ENCODE results near the gene KCNK15. TPM values are rescaled to one million over a fixed set of nuclear protein-coding genes. Genes with fewer than 3 reads are reported as not detected.

The KCNK15 gene
- total and polyA plus RNA-seq, 2 donors (not counting 1 experiment from before 2014, with no cell fraction given) = 0.17 TPM; not detected in 1

- no peak for TF ChIP-seq CTCF (IDR thresholded peaks at IDR 0.05)
- Histone ChIP-seq H3K4me1 (ENCODE audit: control insufficient read depth in 2 of 2, insufficient read depth in 2 of 2, low read length in 2 of 2) (peaks cover 5 to 9% of the 10 kb centered on the region in 2 donors), H2AFZ (ENCODE audit: insufficient read depth, low read depth, low read length, poor library complexity, severe bottlenecking) (peak overlapping the region; percentile 32), H3K79me2 (ENCODE audit: control insufficient read depth, insufficient read depth, low read length) (no peaks in the 10 kb centered on the region), H3K4me3 (ENCODE audit: control extremely low read depth in 1 of 5, extremely low read depth in 1 of 5, insufficient read depth in 1 of 5, low read depth in 2 of 5, low read length in 4 of 5) (no peak overlapping the region), H3K4me2 (replicated peaks; ENCODE audit: low read depth, low read length, poor library complexity, severe bottlenecking) (no peak overlapping the region), H3K27ac (ENCODE audit: low read length in 2 of 2) (no peak overlapping the region), H3K9ac (ENCODE audit: low read length) (no peak overlapping the region), H3K9me3 (ENCODE audit: control extremely low read depth in 1 of 3, control insufficient read depth in 2 of 3, insufficient read depth in 1 of 3, low read length in 2 of 3) (peaks cover 0 to 5% (median 0%) of the 10 kb centered on the region in 3 donors), H3K27me3 (replicated peaks in 1 of 4; ENCODE audit: control extremely low read depth in 1 of 4, control insufficient read depth in 3 of 4, insufficient read depth in 4 of 4, low read length in 3 of 4) (peaks cover 0 to 3% (median 0%) of the 10 kb centered on the region in 4 experiments), H4K20me1 (ENCODE audit: control insufficient read depth, insufficient read depth, low read length, poor library complexity, severe bottlenecking) (no peaks in the 10 kb centered on the region), H3K36me3 (replicated peaks in 1 of 2; ENCODE audit: control extremely low read depth in 1 of 2, control insufficient read depth in 1 of 2, extremely low read depth in 1 of 2, insufficient read depth in 2 of 2, low read length in 1 of 2) (no peaks in the 10 kb centered on the region)
- no peak for ATAC-seq (ENCODE audit: low read depth)
- no CpG with 5 or more reads among the region's 5 CpGs for WGBS (ENCODE audit: insufficient coverage)
- no peak for DNase-seq
- Mint-ChIP-seq H3K4me1 (peaks cover 15% of the 10 kb centered on the region), H3K4me3 (no peak overlapping the region), H3K27ac (no peak overlapping the region), H3K9me3 (ENCODE audit: insufficient read depth) (no peaks in the 10 kb centered on the region), H3K27me3 (peaks cover 18% of the 10 kb centered on the region)
- CTCF ChIA-PET = no interaction called here
- intact Hi-C loops (cut with micrococcal nuclease) = no loop called here
- POLR2A ChIA-PET = no interaction called here
Observed at GRCh38 chr20:44769481-44769863, 23.8 kb downstream of the KCNK15 start.

GRCh38 chr20:44770484-44771171 lies 25.0 kb downstream of the KCNK15 start:
- Histone ChIP-seq H3K27ac (ENCODE audit: low read length in 2 of 2) (no peak overlapping the region), H3K36me3 (replicated peaks in 1 of 2; ENCODE audit: control extremely low read depth in 1 of 2, control insufficient read depth in 1 of 2, extremely low read depth in 1 of 2, insufficient read depth in 2 of 2, low read length in 1 of 2) (no peaks in the 10 kb centered on the region), H3K9ac (ENCODE audit: low read length) (no peak overlapping the region), H2AFZ (ENCODE audit: insufficient read depth, low read depth, low read length, poor library complexity, severe bottlenecking) (no peak overlapping the region), H3K79me2 (ENCODE audit: control insufficient read depth, insufficient read depth, low read length) (no peaks in the 10 kb centered on the region), H3K4me2 (replicated peaks; ENCODE audit: low read depth, low read length, poor library complexity, severe bottlenecking) (no peak overlapping the region), H4K20me1 (ENCODE audit: control insufficient read depth, insufficient read depth, low read length, poor library complexity, severe bottlenecking) (no peaks in the 10 kb centered on the region), H3K4me3 (ENCODE audit: control extremely low read depth in 1 of 5, extremely low read depth in 1 of 5, insufficient read depth in 1 of 5, low read depth in 2 of 5, low read length in 4 of 5) (no peak overlapping the region), H3K4me1 (ENCODE audit: control insufficient read depth in 2 of 2, insufficient read depth in 2 of 2, low read length in 2 of 2) (peaks cover 5 to 9% of the 10 kb centered on the region in 2 donors), H3K27me3 (replicated peaks in 1 of 4; ENCODE audit: control extremely low read depth in 1 of 4, control insufficient read depth in 3 of 4, insufficient read depth in 4 of 4, low read length in 3 of 4) (peaks cover 0 to 5% (median 0%) of the 10 kb centered on the region in 4 experiments), H3K9me3 (ENCODE audit: control extremely low read depth in 1 of 3, control insufficient read depth in 2 of 3, insufficient read depth in 1 of 3, low read length in 2 of 3) (peaks cover 0 to 5% (median 0%) of the 10 kb centered on the region in 3 donors)
- 53% methylated on average over 4 of the region's 11 CpGs for WGBS (ENCODE audit: insufficient coverage)
- ATAC-seq (ENCODE audit: low read depth) (no peak), DNase-seq (no peak)
- POLR2A ChIA-PET = no interaction called here
- no peak for TF ChIP-seq CTCF (IDR thresholded peaks at IDR 0.05)
- no peaks in the 10 kb centered on the region for H3K9me3 Mint-ChIP-seq (ENCODE audit: insufficient read depth)
- intact Hi-C loops (cut with micrococcal nuclease) = no loop called here
- H3K27me3 Mint-ChIP-seq = peaks cover 14% of the 10 kb centered on the region
- H3K4me1 Mint-ChIP-seq = peaks cover 15% of the 10 kb centered on the region
- no peak overlapping the region for H3K27ac Mint-ChIP-seq
- no peak overlapping the region for H3K4me3 Mint-ChIP-seq
- CTCF ChIA-PET = interaction anchor here (1.0 kb wide), 1 partner anchor 86 kb away, joined by 3 read pairs; no protein-coding TSS in a partner anchor
